ENCODE results near the gene WAPL. TPM values are rescaled to one million over a fixed set of nuclear protein-coding genes. Genes with fewer than 3 reads are reported as not detected.
A peak's percentile ranks its signal among the peaks of the same experiment; 100 is the strongest.

Gene WAPL
- polyA plus RNA-seq, 3 donors, result 43.3 to 52.8 (median 46.9) TPM

DNA sequence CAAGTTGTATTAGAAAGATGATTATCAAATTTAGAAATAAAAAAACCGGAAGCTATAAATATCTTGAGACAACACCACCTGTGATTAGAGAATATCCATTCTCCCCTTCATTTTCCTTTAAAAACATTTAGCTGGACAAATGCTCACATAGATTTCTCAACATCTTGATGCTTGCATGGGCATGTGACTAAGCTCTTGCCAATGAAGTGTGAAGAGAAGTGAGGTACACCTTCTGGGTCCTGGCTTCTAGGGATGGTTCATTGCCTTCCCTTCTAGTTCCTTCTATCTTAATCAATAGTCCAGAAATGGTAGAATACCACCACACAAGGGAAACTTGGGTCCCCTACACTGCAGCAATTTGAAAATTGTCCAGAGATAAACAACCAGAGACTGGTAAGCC is 41.0 kb downstream of the WAPL start:
- no peak for DNase-seq

DNA sequence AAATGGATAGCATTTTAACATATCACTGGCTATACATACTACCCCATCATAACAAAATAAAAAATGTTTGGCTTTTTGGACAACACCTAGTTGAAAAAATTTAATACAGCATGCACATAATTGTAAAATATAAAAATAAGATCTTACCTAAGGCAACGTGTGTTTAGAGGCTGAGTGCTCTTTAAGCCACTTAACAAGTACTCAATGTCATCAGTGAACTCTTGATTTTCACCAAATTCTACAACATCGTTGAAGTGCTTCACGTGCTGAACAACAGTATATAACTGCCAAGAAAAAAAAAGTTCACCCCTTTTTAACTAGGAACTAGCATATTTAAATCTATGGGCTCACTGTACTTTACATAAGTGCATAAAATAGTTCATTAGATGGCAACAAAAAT is 49.5 kb downstream of the WAPL start:
- DNase-seq, result no peak

DNA sequence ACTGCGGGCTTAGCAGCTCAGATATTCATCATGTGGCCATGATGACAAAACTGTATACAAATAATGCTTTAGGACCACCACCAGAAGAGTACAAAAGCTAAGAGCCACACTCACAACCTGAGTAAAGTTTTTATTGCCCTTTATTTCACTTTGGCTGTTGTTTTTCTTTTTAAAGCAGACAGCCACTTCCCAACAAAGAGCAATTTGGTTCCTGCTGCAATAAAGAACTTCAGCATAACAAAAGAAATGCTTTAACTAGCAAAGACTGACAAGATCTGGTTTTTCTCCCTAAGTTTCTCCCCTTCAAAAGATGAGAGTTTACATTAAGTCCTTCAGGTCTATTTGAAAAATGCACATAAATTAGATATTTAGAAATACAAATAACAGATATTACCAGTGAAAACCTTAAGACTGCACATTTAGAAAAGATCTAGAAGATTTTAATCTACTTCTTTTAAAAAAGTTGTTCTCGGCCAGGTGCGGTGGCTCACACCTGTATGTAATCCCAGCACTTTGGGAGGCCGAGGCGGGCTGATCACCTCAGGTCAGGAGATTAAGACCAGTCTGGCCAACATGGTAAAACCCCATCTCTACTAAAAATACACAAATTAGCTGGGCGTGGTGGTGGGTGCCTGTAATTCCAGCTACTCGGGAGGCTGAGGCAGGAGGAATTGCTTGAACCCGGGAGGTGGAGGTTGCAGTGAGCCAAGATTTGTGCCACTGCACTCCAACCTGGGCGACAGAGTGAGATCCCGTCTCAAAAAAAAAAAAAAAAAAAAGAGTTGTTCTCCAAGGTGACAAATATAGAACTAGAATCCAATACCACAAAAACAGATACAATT is 59.4 kb downstream of the WAPL start:
- no peak for DNase-seq

DNA sequence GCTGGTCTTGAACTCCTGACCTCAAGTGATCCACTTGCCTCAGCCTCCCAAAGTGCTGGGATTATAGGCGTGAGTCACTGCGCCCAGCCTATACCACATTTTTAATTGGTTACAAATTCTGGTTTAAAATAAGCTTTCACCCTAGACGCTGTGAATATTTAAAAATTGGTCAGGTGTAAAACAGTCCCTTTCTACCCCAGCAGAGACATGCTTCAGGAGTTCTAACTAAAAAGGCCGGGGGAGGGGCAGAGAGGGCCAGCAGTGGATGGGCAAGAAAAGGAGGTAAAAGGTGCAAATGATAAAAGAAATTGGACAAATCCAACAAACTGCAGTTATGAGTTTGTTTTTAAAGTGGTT is 70.0 kb downstream of the WAPL start:
- no peak for DNase-seq

DNA sequence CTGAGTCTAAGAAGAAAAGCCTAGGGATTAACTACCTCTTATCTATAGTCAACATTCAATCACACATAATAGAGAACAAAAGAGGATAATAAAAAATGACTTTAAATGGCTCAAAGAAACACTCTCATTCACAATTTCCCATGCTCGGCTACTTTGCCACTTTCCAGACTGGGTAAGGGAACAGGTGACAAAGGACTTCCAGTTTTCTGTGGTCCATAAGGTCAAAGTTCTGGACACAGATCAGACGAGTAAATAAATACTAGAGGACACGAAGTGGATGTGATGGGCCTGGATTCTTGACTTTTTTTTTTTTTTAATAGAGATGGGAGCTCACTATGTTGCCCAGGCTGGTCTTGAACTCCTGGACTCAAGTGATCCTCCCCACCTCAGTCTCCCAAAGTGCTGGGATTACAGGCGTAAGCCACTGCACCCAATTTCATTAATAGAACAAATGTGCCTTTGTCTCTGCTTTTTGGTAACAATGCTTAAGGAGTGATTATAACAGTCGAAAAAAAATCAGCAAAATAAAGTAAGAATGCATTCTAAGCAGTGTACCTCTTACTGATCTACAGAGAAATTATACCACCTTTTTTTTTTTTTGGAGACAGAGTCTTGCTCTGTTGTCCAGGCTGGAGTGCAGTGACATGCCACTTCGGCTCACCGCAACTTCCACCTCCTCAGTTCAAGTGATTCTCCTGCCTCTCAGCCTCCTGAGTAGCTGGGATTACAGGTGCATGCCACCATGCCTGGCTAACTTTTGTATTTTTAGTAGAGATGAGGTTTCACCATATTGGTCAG is 70.6 kb downstream of the WAPL start:
- DNase-seq, result no peak

DNA sequence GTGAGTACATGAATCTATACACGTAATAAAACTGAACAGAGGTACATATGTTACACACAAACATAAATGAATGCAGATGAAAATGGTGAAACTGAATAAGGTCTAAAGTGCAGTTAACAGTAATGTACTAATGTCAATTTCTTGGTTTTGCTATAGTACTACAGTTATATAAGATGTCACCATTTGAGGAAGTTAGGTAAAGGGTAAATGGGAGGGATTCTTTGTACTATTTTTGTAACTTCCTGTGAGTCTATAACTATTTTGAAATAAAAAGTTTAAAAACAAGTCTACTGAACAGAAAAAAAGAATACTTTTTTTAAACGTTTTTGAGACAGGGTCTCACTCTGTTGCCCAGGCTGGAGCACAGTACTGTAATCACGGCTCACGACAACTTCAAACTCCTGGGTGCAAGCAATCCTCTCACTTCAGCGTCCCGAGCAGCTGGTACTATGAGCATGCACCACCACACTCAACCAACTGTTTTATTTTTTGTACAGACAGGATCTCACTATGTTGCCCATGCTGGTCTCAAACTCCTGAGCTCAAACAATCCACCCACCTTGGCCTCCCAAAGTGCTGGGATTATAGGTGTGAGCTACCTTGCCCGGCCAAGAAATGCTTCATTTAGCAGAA is 71.5 kb downstream of the WAPL start:
- no peak for DNase-seq

DNA sequence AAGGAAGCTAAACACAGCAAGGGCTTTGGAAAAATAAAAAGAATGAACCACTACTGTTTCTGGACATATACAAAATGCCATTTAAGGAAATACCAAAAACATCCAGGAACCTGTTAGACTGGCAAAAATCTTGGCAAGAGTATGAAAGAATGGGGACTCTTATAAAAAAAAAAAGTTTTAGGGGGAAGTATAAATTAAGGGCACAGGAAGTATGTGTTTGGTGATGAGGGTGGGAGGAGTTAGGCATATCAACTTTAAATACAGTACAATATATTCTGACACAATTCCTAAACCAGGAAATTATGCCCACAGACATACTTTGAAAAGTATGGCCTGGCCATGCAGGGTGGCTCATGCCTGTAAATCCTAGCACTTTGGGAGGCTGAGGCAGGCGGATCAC is 74.2 kb downstream of the WAPL start:
- no peak for DNase-seq

DNA sequence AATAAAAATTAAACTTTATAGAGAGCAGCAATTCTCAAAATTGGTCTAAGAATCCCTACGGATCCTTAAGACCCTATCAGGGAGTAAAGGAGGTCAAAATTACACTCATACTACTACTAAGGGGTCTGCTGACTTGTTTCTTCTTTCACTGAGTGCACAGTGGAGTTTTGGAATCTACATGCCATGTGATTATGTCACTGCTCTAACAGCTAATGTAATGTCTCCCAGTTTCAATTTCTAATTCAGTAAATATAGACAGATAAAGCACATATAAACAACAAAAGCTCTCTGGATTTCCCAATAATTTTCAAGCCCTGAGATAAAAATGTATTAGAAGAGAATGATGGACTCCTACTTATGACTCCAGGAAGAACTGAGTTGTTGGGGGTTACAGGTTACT is 74.6 kb downstream of the WAPL start:
- DNase-seq, result no peak

DNA sequence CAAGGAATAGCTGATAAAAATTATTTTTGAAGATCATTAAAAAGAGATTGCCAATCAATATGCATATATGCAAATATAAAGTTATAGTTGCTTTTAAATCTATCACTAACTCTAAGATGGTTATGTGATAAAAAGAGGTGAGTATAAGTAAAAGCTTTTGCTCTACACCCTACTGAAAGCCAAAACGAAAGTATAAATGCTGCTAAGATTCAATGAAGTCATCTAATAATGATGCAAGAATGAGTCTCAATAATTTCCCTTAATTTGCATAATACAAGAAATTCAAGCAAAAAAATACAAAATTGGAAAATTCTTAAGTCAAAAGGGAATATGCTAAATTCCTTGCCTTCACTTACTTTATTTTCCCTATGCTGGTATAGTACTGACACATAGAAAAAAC is 75.2 kb downstream of the WAPL start:
- no peak for DNase-seq

DNA sequence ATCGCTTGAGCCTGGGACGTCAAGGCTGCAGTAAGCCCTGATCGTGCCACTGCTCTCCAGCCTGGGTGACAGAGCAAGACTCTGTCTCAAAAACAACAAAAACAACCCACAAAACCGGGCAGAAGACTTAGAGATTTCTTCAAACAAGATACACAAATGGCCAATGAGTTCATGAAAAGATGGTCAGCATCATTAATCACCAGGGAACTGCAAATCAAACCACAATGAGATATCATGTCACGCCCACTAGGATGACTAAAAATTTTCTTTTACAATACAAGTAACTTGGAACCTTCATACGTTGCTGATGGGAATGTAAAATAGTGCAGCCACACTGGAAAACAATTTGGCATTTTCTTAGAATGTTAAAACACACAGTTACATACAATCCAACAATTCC is 77.7 kb downstream of the WAPL start:
- no peak for DNase-seq

DNA sequence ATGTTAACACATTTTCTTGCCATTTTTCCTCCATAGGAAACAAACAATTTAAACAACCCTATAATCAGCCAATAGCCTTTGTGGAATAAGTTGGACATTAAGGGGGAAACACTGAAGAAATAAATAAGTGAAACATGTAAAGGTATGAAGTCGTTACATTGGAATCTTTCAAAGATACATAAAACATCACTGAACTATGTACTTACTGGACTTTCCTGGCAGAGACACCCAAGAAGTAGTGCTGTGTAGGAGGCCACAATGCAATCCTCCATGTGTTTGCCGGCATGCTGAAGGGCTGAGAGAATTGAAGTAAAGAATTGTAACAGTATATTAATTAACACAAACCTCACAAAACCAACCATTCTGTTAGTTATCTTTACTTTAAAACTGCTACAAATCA is 78.5 kb downstream of the WAPL start:
- DNase-seq, result no peak

DNA sequence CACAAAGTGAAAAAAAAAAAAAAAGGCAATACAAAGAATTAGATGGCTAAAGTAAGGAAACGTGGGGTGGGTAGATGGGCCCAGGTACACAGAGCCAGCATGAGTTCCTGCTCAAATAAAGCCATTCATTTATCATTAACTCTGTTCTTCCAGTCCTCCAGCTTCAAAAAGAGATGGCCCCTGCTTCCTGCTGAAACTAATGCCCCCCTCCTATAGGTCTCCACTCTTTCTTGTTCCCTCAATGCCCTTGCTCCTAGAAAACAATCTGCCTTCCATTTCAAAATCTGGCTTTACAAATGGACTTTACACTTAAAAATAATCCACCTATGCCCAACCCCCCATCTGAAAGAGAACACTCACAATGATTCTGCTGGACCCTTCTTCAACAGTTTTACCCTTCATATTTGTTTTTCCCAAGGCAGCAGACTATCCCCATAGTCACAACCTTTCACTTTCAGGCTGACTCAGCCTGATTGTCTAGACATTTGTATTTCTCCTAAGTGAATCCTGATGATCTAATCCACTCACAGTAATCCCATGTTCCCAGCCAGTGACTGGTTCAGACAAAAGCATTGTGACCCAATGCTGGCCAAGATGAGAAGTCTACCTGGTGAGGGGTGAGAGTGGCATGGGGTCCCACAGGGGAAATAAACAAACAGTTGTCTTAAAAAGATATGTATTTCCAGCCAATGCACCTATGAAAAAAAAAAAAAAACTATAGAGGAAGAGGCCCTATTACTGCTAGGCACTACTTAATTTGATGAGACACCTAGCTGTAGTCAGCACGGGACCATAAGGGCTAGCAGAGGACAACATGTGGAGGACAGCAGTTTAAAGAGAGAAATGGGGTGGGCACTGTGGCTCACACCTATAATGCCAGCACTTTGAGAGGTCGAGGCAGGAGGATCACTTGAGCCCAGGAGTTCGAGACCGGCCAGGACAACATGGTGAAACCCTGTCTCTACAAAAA is 80.4 kb downstream of the WAPL start:
- no peak for DNase-seq

DNA sequence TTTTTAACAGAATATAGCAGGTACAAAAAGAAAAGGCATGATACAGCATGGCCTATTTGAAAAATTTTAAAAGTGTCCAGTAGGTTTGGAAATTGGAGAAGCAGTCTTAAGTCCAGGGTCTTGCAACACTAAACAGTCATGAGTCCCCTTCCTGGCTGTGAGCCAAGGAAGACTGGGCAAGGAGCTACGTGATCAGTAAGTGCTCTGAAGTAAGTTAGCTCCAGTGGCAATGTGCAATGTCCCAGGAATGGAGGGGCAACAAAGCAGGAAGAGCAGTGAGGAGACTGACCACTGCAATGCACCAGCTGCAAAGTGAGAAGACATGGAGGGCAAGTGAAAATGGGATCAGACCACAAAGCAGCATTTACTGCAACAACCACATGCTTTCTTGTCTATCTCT is 82.0 kb downstream of the WAPL start:
- DNase-seq, result peak; percentile 50

DNA sequence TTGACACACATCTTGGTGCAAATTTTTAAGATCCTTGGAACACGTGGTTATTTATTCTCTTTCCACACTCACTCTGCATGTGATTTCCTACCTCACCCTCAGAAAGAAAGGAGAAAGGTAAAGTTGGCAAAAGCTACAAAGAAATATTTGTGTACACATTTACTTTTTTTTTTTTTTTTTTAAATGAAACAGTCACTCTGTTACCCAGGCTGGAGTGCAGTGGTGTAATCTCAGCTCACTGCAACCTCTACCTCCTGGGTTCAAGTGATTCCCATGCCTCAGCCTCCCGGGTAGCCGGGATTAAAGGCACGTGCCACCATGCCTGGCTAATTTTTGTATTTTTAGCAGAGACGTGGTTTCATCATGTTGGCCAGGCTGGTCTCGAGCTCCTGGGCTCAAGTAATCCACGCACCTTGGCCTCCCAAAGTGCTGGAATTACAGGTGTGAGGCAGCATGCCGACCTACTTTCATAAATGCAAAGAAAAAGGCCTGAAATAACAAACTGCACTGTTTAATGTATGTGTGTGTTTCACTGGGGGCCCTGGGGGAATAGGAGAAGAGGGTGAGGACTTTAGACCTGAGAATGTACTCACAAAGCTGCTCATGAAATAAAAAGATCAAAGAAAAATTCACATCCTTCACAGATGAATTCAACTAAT is 83.4 kb downstream of the WAPL start:
- DNase-seq, result no peak

DNA sequence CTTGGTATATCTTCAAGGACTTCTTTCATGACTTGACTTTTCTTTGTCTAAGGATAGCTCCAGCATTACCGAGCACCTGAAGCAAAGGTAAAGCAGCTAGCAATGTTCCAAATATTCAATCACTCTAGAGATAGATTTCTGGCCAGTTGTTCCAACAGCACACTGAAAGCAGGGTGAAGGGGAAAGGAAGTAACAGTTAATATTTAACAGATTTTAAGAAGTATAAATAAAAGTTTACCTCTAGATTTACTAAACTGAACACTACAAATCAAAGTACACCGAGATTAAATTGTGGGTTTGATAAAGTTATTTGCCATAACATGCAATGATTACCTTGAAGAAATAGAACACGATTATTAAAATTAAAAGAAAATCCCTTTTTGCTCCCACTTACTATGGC is 84.1 kb downstream of the WAPL start:
- DNase-seq, result no peak

DNA sequence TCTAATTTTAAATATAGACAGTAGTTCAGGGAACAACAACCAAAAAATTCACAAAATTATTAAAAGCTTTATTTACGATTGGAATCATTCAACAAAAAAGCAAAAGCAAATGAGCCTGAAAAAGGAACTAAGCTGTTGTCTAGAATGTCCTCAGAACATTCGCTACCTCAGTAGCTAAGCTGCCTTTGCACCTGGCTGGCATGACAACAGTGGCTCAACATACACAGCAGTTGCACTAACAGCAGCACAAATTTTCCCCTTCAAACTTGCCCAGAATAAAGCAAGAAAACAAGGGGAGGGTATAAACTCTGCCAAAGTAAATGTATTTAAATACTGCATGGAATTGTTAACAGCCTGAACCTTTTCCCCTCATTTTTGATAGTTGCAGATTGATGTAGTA is 84.6 kb downstream of the WAPL start:
- no peak for DNase-seq

DNA sequence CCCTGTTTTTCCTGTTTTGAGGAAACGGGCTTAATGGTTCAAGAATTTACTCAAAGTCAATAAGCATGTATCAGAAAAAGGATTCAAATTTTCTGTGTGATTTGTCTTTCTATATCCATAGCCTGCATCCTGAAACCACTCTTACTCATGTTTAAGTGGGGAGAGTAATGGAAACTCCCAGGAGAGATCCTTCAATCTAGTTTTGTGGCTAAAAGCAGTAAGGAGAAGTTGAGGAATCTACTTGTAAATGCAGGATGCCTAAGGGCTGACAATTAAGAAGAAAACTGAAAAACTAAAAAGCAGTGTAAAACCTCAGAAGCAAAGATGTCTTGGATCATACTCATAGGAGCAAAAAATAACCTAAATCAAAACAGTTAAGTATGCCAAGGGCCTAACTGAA is 86.9 kb downstream of the WAPL start:
- no peak for DNase-seq

DNA sequence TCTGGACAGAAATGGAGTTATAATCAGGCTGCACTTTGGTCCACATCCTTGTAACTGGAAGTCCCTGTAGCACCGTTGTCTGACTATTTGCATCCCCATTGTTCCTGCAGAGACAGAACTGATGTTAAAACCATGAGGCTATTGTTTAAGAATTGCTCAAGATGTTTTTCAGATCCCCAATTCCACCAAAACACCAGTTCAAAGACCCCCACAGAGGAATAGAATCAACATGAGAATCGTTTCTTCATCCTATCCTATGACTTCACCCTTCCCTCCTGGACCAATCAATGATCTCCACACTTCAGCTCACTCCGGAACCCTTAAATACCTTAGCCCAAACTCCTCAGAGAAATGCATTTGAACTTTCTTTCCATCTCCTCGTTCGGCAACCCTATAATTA is 97.9 kb downstream of the WAPL start:
- DNase-seq, result no peak

DNA sequence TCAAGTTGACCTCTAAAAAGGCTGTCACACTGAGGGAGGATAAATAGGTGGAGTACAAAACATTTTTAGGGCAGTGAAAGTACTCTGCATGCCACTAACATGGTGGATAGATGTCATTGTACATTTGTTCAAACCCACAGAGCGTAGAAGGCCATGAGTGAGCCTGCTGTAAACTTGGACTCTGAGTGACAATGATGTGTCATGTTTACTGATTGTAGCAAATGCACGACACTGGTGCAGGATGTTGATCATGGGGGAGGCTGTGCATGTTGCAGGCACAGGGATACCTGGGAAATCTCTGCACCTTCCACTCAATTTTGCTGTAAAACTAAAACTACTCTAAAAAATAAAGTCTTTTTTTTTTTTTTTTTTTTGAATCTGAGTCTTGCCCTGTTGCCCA is 102.5 kb downstream of the WAPL start:
- no peak for DNase-seq

DNA sequence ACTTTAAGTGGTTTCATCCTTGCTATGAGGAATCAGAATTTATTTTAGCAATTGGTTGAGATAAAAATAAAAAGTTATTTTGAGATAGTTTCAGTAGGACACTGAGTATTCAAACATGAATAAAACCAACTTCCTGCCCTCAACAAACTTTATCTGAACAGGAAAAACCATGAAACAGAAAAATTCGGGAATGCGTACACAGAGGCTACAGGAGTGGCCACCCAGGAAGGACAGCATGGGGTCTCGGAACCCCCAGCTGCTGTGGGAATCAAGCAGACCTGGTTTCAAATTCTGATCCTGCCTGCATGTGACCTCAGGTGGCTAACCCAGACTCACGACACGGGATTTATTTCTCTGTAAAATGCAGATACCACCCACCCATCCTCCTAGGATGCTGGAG is 106.0 kb downstream of the WAPL start:
- no peak for DNase-seq

DNA sequence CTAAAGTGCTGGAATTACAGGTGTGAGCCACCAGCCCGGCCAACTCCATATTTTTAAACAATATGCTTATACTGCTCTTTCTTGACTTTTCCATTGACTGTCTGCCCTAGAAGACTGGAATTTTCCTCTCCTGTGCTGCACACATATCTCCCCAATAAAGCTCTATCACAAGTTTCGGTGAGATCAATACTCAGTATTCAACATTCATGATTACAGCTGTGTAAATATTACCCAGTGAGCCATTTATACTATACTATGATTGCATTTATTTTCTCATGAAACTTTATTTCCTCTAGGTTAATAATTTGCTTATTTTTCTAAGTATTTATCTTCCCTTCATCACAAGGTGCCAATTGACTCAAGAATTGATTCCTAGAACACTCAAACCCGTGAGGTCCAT is 106.5 kb downstream of the WAPL start:
- DNase-seq, result no peak

All from renal pelvis (tissue), 4 donors.